ENCODE measurements around the gene CELF1. TPM values are rescaled to one million over a fixed set of nuclear protein-coding genes. Genes with fewer than 3 reads are reported as not detected.

CELF1 gene
- total and polyA plus RNA-seq, 2 of the 13 experiments (the other 11 are each of a cell fraction or from before 2014, with no cell fraction given), result 69.0 to 80.1 TPM

GRCh38 chr11:47565340-47566148, 12.6 kb upstream of the CELF1 start, which contains the start of gene PTPMT1 (continued):
- TF ChIP-seq PLSCR1 (CRISPR knock-in tag; IDR thresholded peaks at IDR 0.05; ENCODE audit: borderline replicate concordance), result no peak
- TF ChIP-seq JARID2 (CRISPR knock-in tag; IDR thresholded peaks at IDR 0.05; ENCODE audit: insufficient replicate concordance), result no peak
- TF ChIP-seq KDM5A (IDR thresholded peaks at IDR 0.05; ENCODE audit: borderline replicate concordance, low read length), result 0 out of 2 replicates have a peak, but pooled peaks have one; percentile 40
- TF ChIP-seq ZNF746 (CRISPR knock-in tag; IDR thresholded peaks at IDR 0.05), result peak; percentile 73; the same call in 1 of the 2 replicates
- peak; percentile 44; the same call in 1 of the 2 replicates for TF ChIP-seq FLYWCH1 (CRISPR knock-in tag; IDR thresholded peaks at IDR 0.05)
- 0 out of 2 replicates have a peak, but pooled peaks have one; percentile 21 for TF ChIP-seq SP5 (CRISPR knock-in tag; IDR thresholded peaks at IDR 0.05; ENCODE audit: borderline replicate concordance, low read depth)
- TF ChIP-seq ZNF552 (CRISPR knock-in tag; IDR thresholded peaks at IDR 0.05; ENCODE audit: borderline replicate concordance), result 0 out of 2 replicates have a peak, but pooled peaks have one; percentile 13
- TF ChIP-seq TRAFD1 (CRISPR knock-in tag; IDR thresholded peaks at IDR 0.05; ENCODE audit: borderline replicate concordance), result no peak
- TF ChIP-seq E2F1 (CRISPR knock-in tag; IDR thresholded peaks at IDR 0.05), result peak; percentile 75
- no peak for TF ChIP-seq PHF5A (CRISPR knock-in tag; IDR thresholded peaks at IDR 0.05; ENCODE audit: low read depth, unreplicated experiment)
- TF ChIP-seq ARNT2 (CRISPR knock-in tag; IDR thresholded peaks at IDR 0.05; ENCODE audit: low read depth), result peak; percentile 48; the same call in 1 of the 2 replicates
- no peak for TF ChIP-seq ZBTB8A (CRISPR knock-in tag; IDR thresholded peaks at IDR 0.05; ENCODE audit: borderline replicate concordance, low read depth)
- no peak; the same call in 1 of the 2 replicates for TF ChIP-seq SP140L (CRISPR knock-in tag; IDR thresholded peaks at IDR 0.05; ENCODE audit: borderline replicate concordance)
- TF ChIP-seq PPARG (CRISPR knock-in tag; conservative IDR thresholded peaks at IDR 0.05), result no peak
- peak; percentile 58; the same call in 1 of the 2 replicates for TF ChIP-seq SAP130 (CRISPR knock-in tag; IDR thresholded peaks at IDR 0.05; ENCODE audit: low read depth)
- TF ChIP-seq ZNF207 (IDR thresholded peaks at IDR 0.05; ENCODE audit: borderline replicate concordance), result no peak
- TF ChIP-seq FOSL2 (CRISPR knock-in tag; IDR thresholded peaks at IDR 0.05), result no peak; the same call in 1 of the 2 replicates
- no peak for TF ChIP-seq FOXA3 (CRISPR knock-in tag; IDR thresholded peaks at IDR 0.05)
- no peak for TF ChIP-seq ZBTB26 (CRISPR knock-in tag; IDR thresholded peaks at IDR 0.05; ENCODE audit: borderline replicate concordance)
- TF ChIP-seq TRIM22 (IDR thresholded peaks at IDR 0.05), result no peak
- TF ChIP-seq GFI1 (CRISPR knock-in tag; IDR thresholded peaks at IDR 0.05; ENCODE audit: borderline replicate concordance), result no peak; the same call in 1 of the 2 replicates
- peak; percentile 67 for TF ChIP-seq HES4 (CRISPR knock-in tag; IDR thresholded peaks at IDR 0.05; ENCODE audit: borderline replicate concordance)
- TF ChIP-seq ELF1 (CRISPR knock-in tag; IDR thresholded peaks at IDR 0.05), result no peak
